Measurements from ENCODE around the gene PCGF3. TPM values are rescaled to one million over a fixed set of nuclear protein-coding genes. Genes with fewer than 3 reads are reported as not detected.

Gene PCGF3
- total RNA-seq, 3 donors from 2014 or later: 20.7 to 27.8 (median 23.0) TPM

DNA sequence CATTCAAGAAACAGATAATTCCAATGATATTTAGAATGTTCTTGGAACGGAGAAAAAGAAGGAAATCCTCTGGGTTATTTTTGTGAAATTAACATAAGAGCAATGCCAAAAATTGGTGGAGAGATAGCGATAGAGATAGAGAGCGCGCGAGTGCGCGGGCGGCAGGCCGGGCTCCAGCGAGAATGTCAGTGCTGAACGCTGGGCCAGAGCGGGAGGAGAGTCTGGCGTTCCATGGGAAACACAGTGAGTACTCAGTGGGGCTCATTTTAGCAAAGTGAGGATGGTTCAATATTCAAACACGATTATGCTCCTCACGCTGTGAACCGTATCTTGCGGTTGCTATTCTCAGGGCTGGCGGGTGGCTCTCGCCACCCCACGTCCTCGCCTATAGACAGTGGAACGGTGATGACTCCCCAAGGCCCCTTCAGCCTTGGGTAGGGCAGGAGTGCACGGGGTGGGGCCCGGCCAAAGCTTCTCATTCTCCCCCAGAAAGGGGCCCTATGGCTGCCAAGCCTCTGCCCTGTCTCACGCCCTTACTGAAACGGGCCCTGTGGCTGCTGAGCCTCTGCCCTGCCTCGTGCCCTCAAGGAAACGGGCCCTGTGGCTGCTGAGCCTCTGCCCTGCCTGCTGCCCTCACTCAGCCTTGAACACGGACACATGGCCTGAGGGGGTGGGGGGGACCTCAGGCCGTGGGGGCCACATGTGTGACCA lies 103.4 kb downstream of the PCGF3 start:
- no peak for DNase-seq
- no peak for ATAC-seq
- H3K4me1 Mint-ChIP-seq (ENCODE audit: low read depth): no peaks in the 10 kb centered on the region
- H3K9me3 Mint-ChIP-seq: peaks cover 3% of the 10 kb centered on the region
- H3K27me3 Mint-ChIP-seq (ENCODE audit: low read depth): peaks cover 34% of the 10 kb centered on the region
- H3K36me3 Mint-ChIP-seq (ENCODE audit: insufficient read depth): no peaks in the 10 kb centered on the region
- no peak overlapping the region for H3K4me3 Mint-ChIP-seq

DNA sequence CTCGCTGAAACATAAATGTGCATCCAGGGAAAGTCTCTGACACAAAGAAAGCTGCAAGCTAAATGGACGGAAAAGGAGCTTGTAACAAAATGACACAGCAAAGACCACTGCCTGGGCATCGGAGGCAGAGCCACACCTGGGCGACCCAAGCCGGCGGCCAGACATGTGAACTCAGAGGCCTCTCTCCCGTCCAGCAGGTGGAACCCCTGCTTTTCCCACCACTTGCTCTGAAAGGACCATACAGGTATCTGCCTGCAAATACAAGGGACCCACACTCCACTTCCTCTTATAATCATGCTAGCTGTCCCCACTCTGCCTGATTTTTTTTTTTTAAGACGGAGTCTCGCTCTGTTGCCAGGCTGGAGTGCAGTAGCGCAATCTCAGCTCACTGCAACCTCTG lies 108.3 kb downstream of the PCGF3 start:
- Mint-ChIP-seq H3K4me1 (ENCODE audit: low read depth) (no peaks in the 10 kb centered on the region), H3K27me3 (ENCODE audit: low read depth) (peaks cover 54% of the 10 kb centered on the region), H3K4me3 (no peak overlapping the region), H3K36me3 (ENCODE audit: insufficient read depth) (no peaks in the 10 kb centered on the region), H3K9me3 (no peaks in the 10 kb centered on the region)
- ATAC-seq: no peak
- no peak for DNase-seq

DNA sequence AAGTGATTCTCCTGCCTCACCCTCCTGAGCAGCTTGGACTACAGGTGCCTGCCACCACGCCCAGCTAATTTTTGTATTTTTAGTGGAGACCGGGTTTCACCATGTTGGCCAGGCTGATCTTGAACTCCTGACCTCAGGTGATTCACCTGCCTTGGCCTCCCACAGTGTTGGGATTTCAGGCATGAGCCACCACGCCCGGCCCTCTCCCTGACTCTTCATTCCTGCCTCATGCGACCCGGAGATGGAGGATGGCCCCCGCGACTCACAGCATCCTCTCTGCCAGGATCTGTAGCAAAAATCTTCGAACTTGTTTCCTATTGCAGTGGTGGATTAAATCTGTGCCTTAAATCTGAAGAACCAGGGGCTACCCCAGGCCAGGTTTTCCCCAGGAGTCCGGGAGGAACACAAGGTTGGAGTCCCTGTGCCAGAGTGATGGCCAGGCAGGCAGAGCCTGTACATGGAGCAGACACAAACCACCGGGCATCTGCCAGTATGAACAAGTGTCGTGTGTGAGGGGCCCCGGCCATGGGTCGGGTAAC lies 108.7 kb downstream of the PCGF3 start:
- no peaks in the 10 kb centered on the region for H3K36me3 Mint-ChIP-seq (ENCODE audit: insufficient read depth)
- H3K27me3 Mint-ChIP-seq (ENCODE audit: low read depth): peaks cover 55% of the 10 kb centered on the region
- ATAC-seq: no peak
- H3K4me3 Mint-ChIP-seq: no peak overlapping the region
- H3K9me3 Mint-ChIP-seq: no peaks in the 10 kb centered on the region
- DNase-seq: no peak
- no peaks in the 10 kb centered on the region for H3K4me1 Mint-ChIP-seq (ENCODE audit: low read depth)

DNA sequence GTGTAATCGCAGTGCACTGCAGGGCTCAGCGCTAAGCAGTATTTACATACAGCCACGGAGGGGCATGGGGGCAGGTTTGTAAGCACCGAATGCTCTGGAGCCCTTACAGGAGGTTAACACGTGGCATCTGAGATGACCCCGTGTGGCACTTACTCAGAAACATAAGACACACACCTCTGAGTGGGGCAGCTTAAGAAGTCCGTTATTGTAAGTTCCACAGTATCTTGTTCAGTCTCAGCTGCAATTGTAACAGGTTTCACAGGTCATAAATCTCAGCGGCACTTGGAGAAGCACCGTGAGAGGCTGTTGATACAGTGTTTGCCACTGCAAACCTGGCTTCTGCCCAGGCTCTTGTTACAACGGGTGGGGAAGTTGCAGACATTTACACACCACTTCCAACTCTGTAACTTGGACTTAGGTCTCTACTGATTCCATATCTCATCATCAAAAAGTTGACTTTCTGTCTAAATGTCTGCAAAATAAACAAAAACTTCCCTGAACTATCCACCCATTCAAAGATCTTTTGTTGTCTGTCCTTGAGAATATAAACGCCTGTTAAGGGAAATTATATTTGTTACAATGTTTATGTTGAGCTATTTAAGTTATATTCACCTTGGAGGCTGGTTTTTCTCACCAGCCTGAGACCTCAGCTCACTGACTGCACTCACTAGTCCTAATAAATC lies 110.0 kb downstream of the PCGF3 start:
- H3K36me3 Mint-ChIP-seq (ENCODE audit: insufficient read depth): no peaks in the 10 kb centered on the region
- ATAC-seq: no peak
- H3K9me3 Mint-ChIP-seq: no peaks in the 10 kb centered on the region
- DNase-seq: no peak
- no peak overlapping the region for H3K4me3 Mint-ChIP-seq
- peaks cover 58% of the 10 kb centered on the region for H3K27me3 Mint-ChIP-seq (ENCODE audit: low read depth)
- H3K4me1 Mint-ChIP-seq (ENCODE audit: low read depth): no peaks in the 10 kb centered on the region

DNA sequence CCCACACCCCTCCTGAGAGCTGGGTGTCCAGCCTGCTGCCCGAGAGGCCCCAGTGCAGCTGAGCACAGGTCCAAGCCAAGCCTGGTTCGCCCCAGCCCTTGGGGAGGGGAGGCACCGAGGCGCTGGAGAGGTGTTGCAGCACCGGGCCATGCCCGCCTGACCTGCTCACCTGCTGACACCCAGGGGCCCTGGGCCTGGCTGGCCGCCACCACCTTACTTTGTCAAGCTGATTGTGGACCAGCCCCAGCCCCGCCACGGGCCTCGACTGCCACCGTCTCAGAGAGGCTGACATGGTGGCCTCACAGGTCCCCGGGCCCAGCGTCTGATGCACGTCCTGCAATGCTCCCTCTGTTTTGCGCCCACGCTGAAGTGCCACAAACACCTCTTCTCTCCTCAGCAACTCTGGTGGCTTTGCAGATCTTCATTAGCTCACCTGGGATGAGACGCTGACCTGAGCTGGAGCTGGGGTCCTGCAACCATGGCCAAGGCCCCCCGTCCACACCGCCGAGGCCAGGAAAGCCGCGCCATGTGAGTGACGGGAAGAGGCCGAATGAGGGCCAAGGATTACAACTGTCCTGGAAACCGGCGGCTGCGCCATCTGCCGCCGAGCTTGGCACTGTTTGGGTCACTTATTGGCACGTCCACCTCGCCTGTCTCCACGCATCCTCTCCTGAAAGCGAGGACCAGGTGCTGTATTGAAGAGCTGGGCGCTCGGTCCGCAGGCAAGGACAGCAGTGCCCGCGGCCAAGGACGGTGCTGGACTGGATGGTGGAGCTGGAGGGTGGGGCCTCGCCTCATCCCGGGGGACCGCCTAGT lies 112.7 kb downstream of the PCGF3 start:
- no peak overlapping the region for H3K4me3 Mint-ChIP-seq
- ATAC-seq: no peak
- no peaks in the 10 kb centered on the region for H3K4me1 Mint-ChIP-seq (ENCODE audit: low read depth)
- H3K36me3 Mint-ChIP-seq (ENCODE audit: insufficient read depth): no peaks in the 10 kb centered on the region
- H3K27me3 Mint-ChIP-seq (ENCODE audit: low read depth): peaks cover 64% of the 10 kb centered on the region
- no peak for DNase-seq
- H3K9me3 Mint-ChIP-seq: no peaks in the 10 kb centered on the region

DNA sequence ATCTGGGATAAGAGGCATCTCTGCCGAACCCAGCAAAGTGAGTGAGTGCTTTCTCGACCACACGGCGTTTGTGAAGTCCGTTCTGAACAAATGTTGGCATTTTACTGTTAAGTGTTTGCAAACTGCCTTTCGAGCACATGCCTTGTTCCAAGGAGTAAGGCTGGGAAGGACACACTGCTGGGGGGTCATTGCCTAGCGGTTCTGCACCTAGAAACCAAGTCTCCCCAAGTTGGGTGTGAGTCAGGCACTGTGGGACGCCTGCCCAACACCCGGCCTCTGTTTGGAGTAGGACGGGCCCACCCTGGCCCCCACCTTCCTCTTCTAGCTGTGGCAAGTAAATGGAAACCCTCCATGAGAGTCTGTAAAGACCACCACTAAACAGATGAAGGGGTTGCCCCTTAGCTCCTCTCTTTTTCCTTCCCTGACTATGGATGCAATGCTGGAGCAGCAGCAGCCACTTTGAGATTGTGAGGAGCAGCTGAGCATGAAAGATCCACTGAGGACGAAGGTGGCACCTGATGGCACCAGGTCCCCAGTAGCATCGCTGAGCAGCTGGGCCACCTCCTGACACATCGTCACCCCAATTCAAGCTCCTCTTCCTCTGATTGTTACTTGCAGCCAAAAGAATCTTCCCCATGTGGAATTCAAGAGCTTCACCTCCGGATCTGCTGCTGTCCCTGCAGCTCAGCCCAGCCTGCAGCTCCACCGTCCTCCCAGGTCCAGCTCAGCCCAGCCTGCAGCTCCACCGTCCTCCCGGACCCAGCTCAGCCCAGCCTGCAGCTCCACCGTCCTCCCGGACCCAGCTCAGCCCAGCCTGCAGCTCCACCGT lies 114.0 kb downstream of the PCGF3 start:
- no peaks in the 10 kb centered on the region for H3K4me1 Mint-ChIP-seq (ENCODE audit: low read depth)
- DNase-seq (no peak), ATAC-seq (no peak)
- no peak overlapping the region for H3K4me3 Mint-ChIP-seq
- H3K27me3 Mint-ChIP-seq (ENCODE audit: low read depth): peaks cover 65% of the 10 kb centered on the region
- no peaks in the 10 kb centered on the region for H3K36me3 Mint-ChIP-seq (ENCODE audit: insufficient read depth)
- H3K9me3 Mint-ChIP-seq: no peaks in the 10 kb centered on the region

Other genes starting within 250 kb of the PCGF3 start
- 10 to 100 TPM; 21.5 to 27.8 (median 21.6) TPM for gene ZNF721, start 206.7 kb upstream of the PCGF3 start, total RNA-seq
- gene PIGG, start 206.6 kb upstream of the PCGF3 start, total RNA-seq: 10 to 100 TPM; 37.9 to 41.8 (median 39.8) TPM
- gene TMEM271, start 129.5 kb upstream of the PCGF3 start, total RNA-seq: not detected
- 10 to 100 TPM in 2 of 3 donors, 1 to 10 TPM in 1; 8.3 to 10.5 (median 10.3) TPM for gene PDE6B, start 80.3 kb upstream of the PCGF3 start, total RNA-seq
- gene ATP5ME, start 31.6 kb upstream of the PCGF3 start, total RNA-seq: 100 to 1,000 TPM; 227 to 249 (median 244) TPM
- gene MYL5, start 31.3 kb upstream of the PCGF3 start, total RNA-seq: 10 to 100 TPM; 13.7 to 16.0 (median 15.1) TPM
- under 1 TPM; 0.48 to 0.79 (median 0.53) TPM for gene SLC49A3, start 16.7 kb upstream of the PCGF3 start, total RNA-seq
- 1 to 10 TPM in 1 of 3 donors, under 1 TPM in 2; 0.50 to 1.0 (median 0.58) TPM for gene CPLX1, start 120.3 kb downstream of the PCGF3 start, total RNA-seq
- 100 to 1,000 TPM; 140 to 161 (median 148) TPM for gene GAK, start 226.5 kb downstream of the PCGF3 start, total RNA-seq
- 10 to 100 TPM; 12.5 to 15.6 (median 14.7) TPM for gene TMEM175, start 226.6 kb downstream of the PCGF3 start, total RNA-seq